ENCODE measurements around the gene MAD1L1. TPM values are rescaled to one million over a fixed set of nuclear protein-coding genes. Genes with fewer than 3 reads are reported as not detected.

MAD1L1 gene
- total RNA-seq, 1 experiment from 2014 or later = 46.7 TPM

GRCh38 chr7:2148189-2148588 lies 84.6 kb downstream of the MAD1L1 start:
- H3K4me3 ChIP-seq (ENCODE audit: low read depth, low read length, poor library complexity, severe bottlenecking) = no peak overlapping the region
- H3K4me1 ChIP-seq (ENCODE audit: insufficient read depth, low read length, poor library complexity, severe bottlenecking) = no peaks in the 10 kb centered on the region
- ChIA-PET POLR2A (ENCODE audit: low non-redundant PET) (no interaction called here), CTCF (no interaction called here)
- BruUV-seq (replicated peaks) = no TSS peak
- no peak overlapping the region for H3K27ac ChIP-seq (ENCODE audit: low read depth, low read length, poor library complexity, severe bottlenecking)
- TF ChIP-seq CTCF (conservative IDR thresholded peaks at IDR 0.05; ENCODE audit: low read depth, low read length) (peak; percentile 36), EZH2 (IDR thresholded peaks at IDR 0.05; ENCODE audit: borderline replicate concordance, low read depth, low read length, poor library complexity, severe bottlenecking) (no peak)
- intact Hi-C loops (cut with micrococcal nuclease; ENCODE audit: unreplicated experiment) = no loop called here
- no peak for DNase-seq (ENCODE audit: low spot score)
- peaks cover 5% of the 10 kb centered on the region for H3K36me3 ChIP-seq (ENCODE audit: insufficient read depth, low read length, poor library complexity, severe bottlenecking)
- H3K9me3 ChIP-seq (ENCODE audit: low read depth, low read length, poor library complexity, severe bottlenecking) = no peaks in the 10 kb centered on the region
- H3K27me3 ChIP-seq (replicated peaks; ENCODE audit: insufficient read depth, low read depth, low read length, poor library complexity) = no peaks in the 10 kb centered on the region

- CTCF ChIA-PET = interaction anchor here (0.6 kb wide), 1 partner anchor 388 kb away, joined by 7 read pairs; no protein-coding TSS in a partner anchor
- TF ChIP-seq EZH2 (IDR thresholded peaks at IDR 0.05; ENCODE audit: borderline replicate concordance, low read depth, low read length, poor library complexity, severe bottlenecking) (no peak), CTCF (conservative IDR thresholded peaks at IDR 0.05; ENCODE audit: low read depth, low read length) (no peak)
- Histone ChIP-seq H3K4me1 (ENCODE audit: insufficient read depth, low read length, poor library complexity, severe bottlenecking) (no peaks in the 10 kb centered on the region), H3K27me3 (replicated peaks; ENCODE audit: insufficient read depth, low read depth, low read length, poor library complexity) (no peaks in the 10 kb centered on the region), H3K4me3 (ENCODE audit: low read depth, low read length, poor library complexity, severe bottlenecking) (no peak overlapping the region), H3K36me3 (ENCODE audit: insufficient read depth, low read length, poor library complexity, severe bottlenecking) (peaks cover 5% of the 10 kb centered on the region), H3K27ac (ENCODE audit: low read depth, low read length, poor library complexity, severe bottlenecking) (no peak overlapping the region), H3K9me3 (ENCODE audit: low read depth, low read length, poor library complexity, severe bottlenecking) (no peaks in the 10 kb centered on the region)
- POLR2A ChIA-PET (ENCODE audit: low non-redundant PET) = no interaction called here
- BruUV-seq (replicated peaks) = no TSS peak
- DNase-seq (ENCODE audit: low spot score) = no peak
- intact Hi-C loops (cut with micrococcal nuclease; ENCODE audit: unreplicated experiment) = no loop called here
Observed at GRCh38 chr7:2146676-2147472, 85.9 kb downstream of the MAD1L1 start.

- H3K27me3 ChIP-seq (replicated peaks; ENCODE audit: insufficient read depth, low read depth, low read length, poor library complexity) = no peaks in the 10 kb centered on the region
- no peak overlapping the region for H3K4me3 ChIP-seq (ENCODE audit: low read depth, low read length, poor library complexity, severe bottlenecking)
- peaks cover 5% of the 10 kb centered on the region for H3K4me1 ChIP-seq (ENCODE audit: insufficient read depth, low read length, poor library complexity, severe bottlenecking)
- no peaks in the 10 kb centered on the region for H3K9me3 ChIP-seq (ENCODE audit: low read depth, low read length, poor library complexity, severe bottlenecking)
- ChIA-PET CTCF (interaction anchor here (0.6 kb wide), 1 partner anchor 387 kb away, joined by 7 read pairs; no protein-coding TSS in a partner anchor), POLR2A (ENCODE audit: low non-redundant PET) (no interaction called here)
- no peak overlapping the region for H3K27ac ChIP-seq (ENCODE audit: low read depth, low read length, poor library complexity, severe bottlenecking)
- peaks cover 5% of the 10 kb centered on the region for H3K36me3 ChIP-seq (ENCODE audit: insufficient read depth, low read length, poor library complexity, severe bottlenecking)
- no peak for TF ChIP-seq EZH2 (IDR thresholded peaks at IDR 0.05; ENCODE audit: borderline replicate concordance, low read depth, low read length, poor library complexity, severe bottlenecking)
- no peak for TF ChIP-seq CTCF (conservative IDR thresholded peaks at IDR 0.05; ENCODE audit: low read depth, low read length)
- no peak for DNase-seq (ENCODE audit: low spot score)
- BruUV-seq (replicated peaks) = no TSS peak
- intact Hi-C loops (cut with micrococcal nuclease; ENCODE audit: unreplicated experiment) = no loop called here
Observed at GRCh38 chr7:2145835-2146580, 86.7 kb downstream of the MAD1L1 start.
